Fibroblast of gingiva (primary cell): ENCODE data around the gene EMC8.

Experiments
- DNase-seq: peaks from one replicate; pipeline ENCODE4 v3.0.0-alpha.2; 2011; ENCODE audit warnings: low read depth

Gene EMC8

GRCh38 chr16:85755929-85756768 lies 43.2 kb downstream of the EMC8 start:
- DNase-seq, result no peak

DNA sequence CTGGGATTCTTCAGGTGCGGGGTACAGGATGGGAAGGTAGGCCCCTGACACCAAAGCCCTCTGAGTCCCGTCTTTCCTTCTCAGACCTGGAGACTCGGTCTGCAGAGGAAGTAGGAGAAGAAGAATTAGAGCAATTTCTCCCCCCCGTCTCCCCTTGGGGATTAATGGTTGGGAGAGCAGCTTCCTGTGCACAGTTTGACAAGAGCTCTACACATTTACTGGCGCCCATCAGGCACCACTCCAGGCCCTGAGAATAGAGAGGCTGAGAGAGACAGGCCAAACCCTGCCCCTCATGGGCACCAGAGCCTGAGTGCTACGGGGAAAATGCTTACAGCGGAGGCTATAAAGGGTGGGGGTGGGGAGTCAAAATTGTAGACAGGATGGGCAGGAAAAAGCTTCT lies 44.9 kb downstream of the EMC8 start:
- no peak for DNase-seq

DNA sequence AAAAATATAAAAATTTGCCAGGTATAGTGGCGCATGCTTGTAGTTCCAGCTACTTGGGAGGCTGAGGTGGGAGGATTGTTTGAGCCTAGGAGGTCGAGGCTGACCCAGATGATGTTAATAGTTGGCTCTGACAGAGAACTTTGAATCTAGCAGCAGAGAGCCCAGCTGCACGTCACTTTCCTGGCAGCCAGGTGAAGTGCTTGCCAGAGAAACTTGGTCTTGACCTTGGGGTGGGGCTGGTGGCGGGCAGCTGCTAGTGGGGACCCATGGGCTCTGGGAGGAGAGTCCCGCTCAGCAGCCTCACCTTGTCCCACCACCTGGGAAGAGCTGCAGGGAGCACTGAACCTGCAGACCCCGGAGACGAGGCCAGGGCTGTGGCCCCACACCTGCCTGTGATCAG lies 45.4 kb downstream of the EMC8 start:
- no peak for DNase-seq

DNA sequence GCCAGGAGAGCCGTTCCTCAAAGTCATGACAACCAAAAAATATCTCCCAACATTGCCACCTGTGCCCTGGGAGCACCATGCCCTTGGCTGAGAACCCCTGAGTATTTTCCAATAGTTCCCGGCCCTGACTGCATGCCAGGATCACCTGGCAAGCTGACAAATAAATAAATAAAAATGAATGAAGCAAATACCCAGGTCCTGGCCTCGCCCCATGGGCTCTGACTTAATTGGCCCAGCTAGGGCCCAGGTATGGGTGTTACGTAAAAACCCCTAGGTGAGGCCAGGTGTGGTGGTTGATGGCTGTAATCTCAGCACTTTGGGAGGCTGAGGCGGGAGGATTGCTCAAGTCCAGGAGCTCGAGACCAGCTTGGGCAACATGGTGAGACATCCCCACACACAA lies 45.8 kb downstream of the EMC8 start:
- DNase-seq, result no peak

GRCh38 chr16:85752511-85753420 lies 46.6 kb downstream of the EMC8 start:
- no peak for DNase-seq

DNA sequence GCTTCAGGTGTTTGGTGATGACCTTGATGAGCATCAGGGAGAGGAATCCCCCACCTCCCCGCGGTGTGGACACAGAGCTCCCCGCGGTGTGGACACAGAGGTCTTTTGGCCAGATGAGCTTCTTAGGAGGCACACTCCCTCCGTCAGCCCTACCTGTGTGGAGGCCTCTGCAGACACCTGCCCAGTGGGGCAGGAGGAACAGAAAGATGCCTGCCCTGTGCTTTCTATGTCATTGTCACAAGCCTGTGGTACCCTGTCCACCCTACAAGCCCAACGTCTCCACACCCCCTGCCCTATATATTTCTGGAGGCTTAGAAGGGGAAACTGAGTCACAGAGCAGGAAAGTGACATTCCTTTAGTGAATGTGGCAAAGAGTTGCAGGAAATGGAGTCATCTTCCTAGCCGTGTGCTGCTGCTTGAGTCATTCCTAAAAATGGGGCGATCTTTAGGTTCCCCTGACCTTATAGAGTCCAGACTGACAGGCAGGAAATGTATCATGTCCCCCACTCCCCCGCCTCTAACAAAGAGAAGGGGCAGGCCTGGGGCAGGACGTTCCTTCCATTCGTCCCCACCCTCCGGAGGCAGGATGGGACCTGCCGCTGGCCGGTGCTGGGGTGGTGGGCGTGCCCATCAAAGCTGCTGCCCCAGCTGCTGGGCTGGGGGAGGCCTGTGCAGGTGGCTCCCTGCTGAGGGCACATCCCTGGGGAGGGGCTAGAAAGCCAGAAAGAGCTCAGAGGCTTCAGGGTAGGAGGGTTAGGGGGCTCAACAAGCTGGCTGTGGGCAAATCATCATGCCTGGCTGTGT lies 47.4 kb downstream of the EMC8 start:
- no peak for DNase-seq

- DNase-seq, result peak; percentile 26
Measured at GRCh38 chr16:85750827-85751697, 48.3 kb downstream of the EMC8 start, which contains the start of gene C16orf74. Gene C16orf74 (minus strand): TSS chr16:85751096. CDS start chr16:85735217, 15,879 bp downstream.

DNA sequence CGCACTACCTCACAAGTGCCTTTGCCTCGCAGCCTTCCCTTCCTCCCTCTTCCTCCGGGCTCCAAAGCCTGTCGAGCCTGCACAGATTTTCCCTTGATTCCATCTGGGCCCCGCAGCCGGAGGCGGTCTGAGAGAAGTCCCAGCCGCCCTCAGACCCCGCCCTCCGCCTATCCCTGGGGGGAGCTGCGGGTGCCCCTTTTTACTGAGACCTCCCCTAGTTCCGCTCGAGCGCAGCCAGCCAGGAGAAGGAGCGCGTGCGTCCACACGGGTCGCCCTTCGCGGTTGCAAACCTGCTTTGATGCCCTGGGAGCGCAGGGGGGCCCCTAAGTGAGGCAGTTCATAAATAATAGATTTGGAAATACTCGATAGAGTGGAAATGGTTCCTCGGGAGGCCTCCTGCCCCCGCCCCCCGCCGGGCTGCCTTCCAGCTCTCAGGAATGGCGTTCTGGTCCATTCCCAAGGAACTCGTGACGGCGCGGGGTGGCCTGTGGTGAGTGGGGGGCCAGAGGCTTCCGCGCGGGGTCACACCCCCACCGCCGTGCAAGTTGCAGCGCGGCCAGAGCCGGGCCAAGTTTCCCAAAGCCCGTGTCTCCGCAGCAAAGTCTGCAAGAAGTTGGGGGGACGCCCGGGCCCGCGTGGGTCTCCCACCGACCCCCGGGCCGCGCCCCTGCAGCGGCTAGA lies 49.1 kb downstream of the EMC8 start:
- DNase-seq, result no peak

- DNase-seq, result no peak
Measured at GRCh38 chr16:85749771-85750145, 49.6 kb downstream of the EMC8 start.

- peak; percentile 53 for DNase-seq
Measured at GRCh38 chr16:85746460-85747215, 52.7 kb downstream of the EMC8 start.

DNA sequence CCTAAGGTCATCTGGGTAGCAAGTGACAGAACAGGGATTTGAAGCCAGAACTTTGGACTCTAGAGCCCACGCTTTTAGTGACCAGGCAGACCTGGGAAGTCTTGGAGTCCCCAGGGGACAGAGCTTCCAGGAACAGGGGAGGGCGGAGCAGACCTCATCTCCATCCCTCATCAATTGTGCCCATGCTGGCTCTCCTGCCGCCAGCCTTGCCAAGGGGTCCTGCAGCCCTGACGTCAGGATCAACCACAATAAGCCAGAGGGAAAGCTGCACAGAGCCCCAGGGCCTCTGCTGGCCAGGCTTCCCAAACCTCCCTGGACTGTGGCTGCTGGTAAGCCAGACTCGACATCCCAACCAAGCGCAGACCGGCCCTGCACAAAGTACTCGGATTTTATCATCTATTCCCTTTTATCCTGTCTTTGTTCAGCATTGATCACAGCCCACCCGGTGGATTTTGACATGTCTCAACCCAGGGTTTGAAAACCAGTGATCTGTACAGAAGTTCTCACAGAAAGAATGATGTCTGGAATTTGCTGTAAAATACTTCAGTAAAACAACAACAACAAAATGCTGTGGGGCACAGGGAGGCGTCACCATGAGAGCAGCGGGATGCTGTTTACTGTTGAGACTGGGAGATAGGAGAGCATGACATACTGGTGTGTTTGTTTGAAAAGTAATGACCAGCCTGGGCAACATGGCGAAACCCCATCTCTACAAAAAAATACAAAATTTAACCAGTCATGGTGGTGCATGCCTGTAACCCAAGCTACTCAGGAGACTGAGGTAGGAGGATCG lies 60.2 kb downstream of the EMC8 start:
- DNase-seq, result no peak

- no peak for DNase-seq
Measured at GRCh38 chr16:85736921-85737320, 62.4 kb downstream of the EMC8 start.

- no peak for DNase-seq
Measured at GRCh38 chr16:85735946-85736345, 63.4 kb downstream of the EMC8 start.

- no peak for DNase-seq
Measured at GRCh38 chr16:85735225-85735635, 64.1 kb downstream of the EMC8 start.

DNA sequence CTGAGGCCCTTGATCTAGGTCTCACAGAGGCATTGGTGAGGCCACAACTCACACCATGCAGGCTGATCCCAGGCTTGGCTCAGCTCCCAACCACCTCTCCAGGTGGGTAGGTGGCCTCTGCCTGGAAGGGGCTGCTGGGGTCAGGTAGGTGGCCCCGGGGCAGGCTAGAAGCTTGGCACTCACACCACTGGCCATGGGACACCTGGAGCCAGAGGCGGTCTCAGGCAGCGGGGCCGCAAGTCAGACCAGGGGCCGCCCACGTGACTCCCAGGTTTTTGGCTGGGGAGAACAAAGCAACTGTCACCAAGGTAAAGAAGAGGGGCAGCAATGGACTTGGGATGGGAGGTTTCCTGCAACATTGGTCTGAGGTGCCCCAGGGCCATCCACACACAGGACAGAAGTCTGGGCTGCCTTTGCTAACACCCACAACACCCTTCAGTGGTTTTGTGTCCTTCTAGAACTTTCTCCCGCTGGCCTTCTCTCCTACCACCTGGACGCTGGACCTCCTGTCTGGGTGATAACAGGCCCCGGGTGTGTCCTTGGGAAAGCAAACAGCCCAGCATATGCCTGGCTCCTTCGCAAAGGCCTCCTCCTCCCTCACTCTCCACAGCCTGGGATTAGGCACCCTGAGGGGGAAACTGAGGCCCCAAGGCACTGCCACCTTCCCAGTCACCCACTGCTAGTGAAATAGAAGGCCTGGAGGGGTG lies 64.9 kb downstream of the EMC8 start:
- no peak for DNase-seq

DNA sequence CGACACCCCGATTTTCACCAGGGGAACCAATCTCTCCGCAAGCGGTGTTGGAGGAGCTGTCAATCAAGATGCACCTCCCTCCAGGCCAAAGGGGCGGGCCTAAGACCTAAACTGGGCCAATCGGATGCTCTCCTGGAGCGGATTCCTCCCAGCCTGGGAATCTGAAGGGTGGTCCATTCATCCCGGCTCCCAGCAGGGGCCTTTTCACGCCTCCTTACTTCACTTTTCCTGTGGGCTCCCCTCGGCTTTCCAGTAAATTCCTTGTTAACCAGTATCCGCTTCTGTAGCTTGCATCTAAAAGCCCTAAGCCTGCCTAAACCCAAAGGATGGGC lies 65.5 kb downstream of the EMC8 start:
- no peak for DNase-seq

DNA sequence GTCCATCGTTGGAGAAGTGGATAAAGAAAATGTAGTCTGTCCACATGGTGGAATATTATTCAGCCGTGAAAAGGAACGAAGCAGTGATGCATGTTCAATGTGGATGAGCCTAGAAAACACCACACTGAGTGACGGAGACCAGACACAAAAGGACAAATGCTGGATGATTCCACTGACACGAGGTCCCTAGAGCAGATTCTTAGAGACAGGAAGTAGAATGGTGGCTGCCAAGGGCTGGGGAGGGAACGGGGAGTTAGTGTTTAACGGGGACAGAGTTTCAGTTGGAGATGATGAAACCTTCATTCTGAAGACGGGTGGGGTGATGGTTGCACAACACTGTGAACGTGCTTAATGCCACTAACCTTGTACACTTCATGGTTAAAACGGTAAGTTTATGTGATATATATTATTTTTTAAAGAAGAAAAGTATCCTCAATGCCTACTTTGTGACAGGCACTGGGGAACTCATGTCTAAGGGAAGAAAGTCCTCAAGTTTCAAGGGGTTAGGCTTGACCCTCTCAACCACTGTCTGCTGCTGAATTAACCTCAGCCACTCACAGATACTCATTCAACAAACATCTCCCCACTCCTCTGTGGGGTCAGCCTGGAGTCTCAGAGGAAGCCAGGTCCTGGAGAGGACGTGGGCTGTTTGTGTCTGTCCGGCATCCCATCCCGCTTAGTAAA lies 66.0 kb downstream of the EMC8 start:
- DNase-seq, result peak; percentile 48

DNA sequence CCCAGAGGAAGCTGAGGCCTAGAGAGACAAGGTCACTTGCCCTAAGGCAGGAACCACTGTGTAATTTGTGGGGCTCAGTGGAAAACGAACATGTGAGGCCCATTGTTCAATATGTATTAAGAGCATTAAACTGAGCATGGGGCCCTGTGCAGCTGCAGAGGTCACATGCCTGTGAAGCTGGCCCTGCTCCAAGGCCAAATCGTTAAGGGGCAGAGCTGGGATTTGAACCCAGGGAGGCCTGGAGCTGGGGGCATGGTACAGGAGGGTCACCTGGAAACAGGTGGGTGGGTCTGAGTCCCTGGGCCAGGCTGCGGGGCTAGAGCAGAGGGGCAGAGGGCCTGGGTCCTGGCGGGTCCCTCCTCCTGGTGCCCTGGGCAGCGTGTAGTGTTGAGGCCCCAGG lies 68.2 kb downstream of the EMC8 start:
- DNase-seq, result no peak
